GM23338 (cell line): Measurements from ENCODE around the gene EIF2D.

Experiments
- CREB1 ChIP-seq: fragments of 250-450 bp; sonication (Bioruptor Pico); IDR thresholded peaks from 2 replicates; pipeline ENCODE4 v1.5.0; 2020; ENCODE audit warnings: low read depth, mild to moderate bottlenecking, moderate library complexity
- CTCF ChIP-seq, 2 experiments: fragments of 200-600 bp in 1 of 2; sonication (generic) in 1 of 2; conservative IDR thresholded peaks; 2 replicates each; pipeline versions ENCODE4 v1.5.1 to v1.6.1; 2016 to 2017; ENCODE audit warnings: antibody characterized with exemption in 2 of 2, low read depth in 2 of 2, mild to moderate bottlenecking in 2 of 2, moderate library complexity in 1 of 2
- ETS1 ChIP-seq: IDR thresholded peaks from 2 replicates; pipeline ENCODE4 v1.6.1; 2016; ENCODE audit warnings: antibody characterized with exemption
- EZH2 ChIP-seq: fragments of 200-600 bp; sonication (generic); IDR thresholded peaks from one replicate; pipeline ENCODE4 v1.8.0; 2017; ENCODE audit warnings: antibody characterized with exemption, mild to moderate bottlenecking, low read depth; ENCODE audit not compliant: unreplicated experiment
- EZH2phosphoT487 ChIP-seq: fragments of 200-600 bp; sonication (generic); IDR thresholded peaks from one replicate; pipeline ENCODE4 v1.8.1; 2018; ENCODE audit warnings: antibody characterized with exemption; ENCODE audit not compliant: unreplicated experiment
- JUNB ChIP-seq: IDR thresholded peaks from one replicate; pipeline ENCODE4 v1.6.1; 2016; ENCODE audit warnings: antibody characterized with exemption; ENCODE audit not compliant: unreplicated experiment
- POLR2AphosphoS5 ChIP-seq: IDR thresholded peaks from 2 replicates; pipeline ENCODE4 v1.6.1; 2016; ENCODE audit warnings: antibody characterized with exemption, low read depth
- REST ChIP-seq: IDR thresholded peaks from one replicate; pipeline ENCODE4 v1.6.1; 2018; ENCODE audit warnings: antibody characterized with exemption; ENCODE audit not compliant: unreplicated experiment
- STAT1 ChIP-seq: IDR thresholded peaks from one replicate; pipeline ENCODE4 v1.6.1; 2016; ENCODE audit warnings: antibody characterized with exemption; ENCODE audit not compliant: unreplicated experiment
- ZNF114 ChIP-seq: fragments of 250-450 bp; sonication (Bioruptor Pico); IDR thresholded peaks from 2 replicates; pipeline ENCODE4 v1.5.0; 2020; ENCODE audit warnings: mild to moderate bottlenecking, moderate library complexity

- TF ChIP-seq CTCF (conservative IDR thresholded peaks at IDR 0.05; ENCODE audit: low read depth in 2 of 2) = no peak
- no peak for TF ChIP-seq POLR2AphosphoS5
- TF ChIP-seq EZH2 = no peak
- TF ChIP-seq REST = no peak
- no peak for TF ChIP-seq EZH2phosphoT487
- no peak for TF ChIP-seq JUNB
- no peak for TF ChIP-seq CREB1
- no peak for TF ChIP-seq ETS1
- no peak for TF ChIP-seq STAT1
- no peak for TF ChIP-seq ZNF114 (CRISPR knock-in tag)
Measured at GRCh38 chr1:206636671-206637070, 24.4 kb upstream of the EIF2D start.
